H1 (cell line): ENCODE data around the gene XDH. TPM values are rescaled to one million over a fixed set of nuclear protein-coding genes. Genes with fewer than 3 reads are reported as not detected.

Source experiments
- EP300 ChIP-seq, 2 experiments: IDR thresholded peaks; 1 replicate in 1 of 2; 2 replicates in 1 of 2; pipeline ENCODE4 v1.6.1; 2011 to 2012; ENCODE audit warnings: low read depth in 2 of 2, low read length in 2 of 2, mild to moderate bottlenecking in 2 of 2, borderline replicate concordance in 1 of 2, inconsistent platforms in 1 of 2, moderate library complexity in 1 of 2
- SP4 ChIP-seq: IDR thresholded peaks from 2 replicates; pipeline ENCODE4 v1.6.1; 2012; ENCODE audit warnings: low read length, inconsistent platforms
- polyA plus RNA-seq, 7 experiments: library from polyadenylated mRNA; depleted of rRNA in 3 of 7; stranded (reverse) in 5 of 7; unstranded in 2 of 7; fragments of >200 nt in 5 of 7; fragments of 200-250 nt in 2 of 7; gene quantifications; 1 replicate in 5 of 7; 2 replicates in 1 of 7; 4 replicates in 1 of 7; pipeline versions ENCODE4 v1.2.1 to v1.2.3, GENCODE V29; 2011 to 2013; ENCODE audit warnings: missing spikeins in 2 of 7, mixed read lengths in 2 of 7
- total RNA-seq: library from RNA; stranded (reverse); fragmentation: NEBNext Ultra II Directional; extraction: Animal tissue kit (Norgen Biotek cat#: 25700); gene quantifications from 2 replicates; pipeline ENCODE4 v1.2.1, GENCODE V29; 2021
- TF ChIP-seq, protein P1 (sequence below): IDR thresholded peaks from 2 replicates; pipeline ENCODE4 v1.6.1; 2011; ENCODE audit warnings: low read depth, mild to moderate bottlenecking, low read length; ENCODE audit not compliant: insufficient read depth

XDH gene
- total and polyA plus RNA-seq, 2 of the 8 experiments (the other 6 are each of a cell fraction or from before 2014, with no cell fraction given): 0.68 to 1.2 TPM

DNA sequence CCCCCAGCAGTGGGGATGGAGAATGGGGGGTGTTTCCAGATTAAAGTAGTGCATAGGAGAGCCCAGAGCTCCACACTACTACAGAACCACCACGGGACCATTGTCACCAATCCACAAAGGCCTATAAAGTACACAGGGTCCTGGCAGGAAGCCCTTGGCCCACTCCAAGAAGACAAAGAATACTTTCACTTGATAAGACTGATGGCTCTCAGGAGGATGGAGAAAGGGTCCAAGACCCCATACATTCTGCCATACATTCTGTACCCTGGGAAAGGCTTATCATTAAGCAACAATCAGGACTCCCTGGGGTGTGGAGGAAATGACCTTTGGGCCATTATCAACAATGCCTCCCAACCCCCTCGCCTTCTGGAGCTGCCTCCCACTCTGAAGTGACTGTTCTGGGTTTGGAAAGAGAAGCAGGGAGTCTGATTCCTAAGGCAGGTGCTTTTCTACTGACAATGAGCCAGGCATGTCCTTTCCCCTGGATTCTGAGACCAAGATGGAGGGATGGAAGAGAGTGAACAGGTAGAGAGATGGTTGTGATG lies 85.4 kb downstream of the XDH start (continued):
- TF ChIP-seq SP4: no peak
- TF ChIP-seq EP300 (IDR thresholded peaks at IDR 0.05; ENCODE audit: borderline replicate concordance in 1 of 2, low read depth in 2 of 2, low read length in 2 of 2): no peak
- TF ChIP-seq, protein P1, sequence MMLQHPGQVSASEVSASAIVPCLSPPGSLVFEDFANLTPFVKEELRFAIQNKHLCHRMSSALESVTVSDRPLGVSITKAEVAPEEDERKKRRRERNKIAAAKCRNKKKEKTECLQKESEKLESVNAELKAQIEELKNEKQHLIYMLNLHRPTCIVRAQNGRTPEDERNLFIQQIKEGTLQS: no peak
- TF ChIP-seq, all 59 proteins: peak for 0
